Endothelial cell of umbilical vein (primary cell): ENCODE data around the gene ANKDD1B. TPM values are rescaled to one million over a fixed set of nuclear protein-coding genes. Genes with fewer than 3 reads are reported as not detected.

Experiments
- BruUV-seq: library from RNA; stranded (reverse); fragments of 400-500 nt; replicated peaks from 2 replicates; lab custom pipeline; 2021; lab: Mats Ljungman, UMichigan
- CTCF ChIA-PET: fragments of 300-600, 350-600 bp; sonication (Branson Sonifier 250); formaldehyde crosslinking; loops from one replicate; lab custom pipeline; 2021; ENCODE audit warnings: antibody characterized with exemption, inconsistent platforms; lab: Charles Lee
- POLR2A ChIA-PET: fragments of 300-600, 350-600 bp; sonication (Branson Sonifier 250); formaldehyde crosslinking; loops from one replicate; lab custom pipeline; 2021; ENCODE audit warnings: antibody characterized with exemption, inconsistent platforms; lab: Charles Lee
- DNase-seq: peaks from one replicate; pipeline ENCODE4 v3.0.0-alpha.2; 2011; ENCODE audit warnings: low read depth, low spot score
- FAIRE-seq: peaks from 2 replicates; lab custom pipeline; 2011; peaks lifted over from hg19 to GRCh38; lab: Jason Lieb, UNC
- H2AFZ ChIP-seq: 2 replicates; pipeline ENCODE4 v1.6.0; 2012; ENCODE audit warnings: low read depth, low read length, control low read depth, inconsistent platforms
- H3K27ac ChIP-seq: 2 replicates; pipeline ENCODE4 v1.5.1; 2011; ENCODE audit warnings: low read depth, mild to moderate bottlenecking, control low read depth, low read length, moderate library complexity; ENCODE audit not compliant: insufficient read depth
- H3K27me3 ChIP-seq, 2 experiments: 2 replicates each; pipeline versions ENCODE4 v1.6.0 to v1.6.1; 2011; ENCODE audit warnings: low read length in 2 of 2, mixed read lengths in 1 of 2; ENCODE audit not compliant: control insufficient read depth in 2 of 2, insufficient read depth in 2 of 2
- H3K36me3 ChIP-seq, 2 experiments: 2 replicates in 1 of 2; 3 replicates in 1 of 2; pipeline ENCODE4 v1.5.1; 2011; ENCODE audit warnings: low read length in 2 of 2, mild to moderate bottlenecking in 1 of 2, moderate library complexity in 1 of 2; ENCODE audit not compliant: control insufficient read depth in 2 of 2, insufficient read depth in 2 of 2; ENCODE audit errors: extremely low read depth in 1 of 2
- H3K4me1 ChIP-seq: 3 replicates; pipeline ENCODE4 v1.5.1; 2011; ENCODE audit warnings: mild to moderate bottlenecking, low read length; ENCODE audit not compliant: control insufficient read depth, insufficient read depth; ENCODE audit errors: extremely low read depth
- H3K4me2 ChIP-seq: 2 replicates; pipeline ENCODE4 v1.6.1; 2011; ENCODE audit warnings: low read length, control low read depth, mixed read lengths; ENCODE audit not compliant: insufficient read depth
- H3K4me3 ChIP-seq, 3 experiments: fragments of 200-600 bp in 1 of 3; sonication (generic), shearing (Covaris generic) in 1 of 3; replicated peaks in 1 of 3; 2 replicates each; pipeline ENCODE4 v1.5.1; 2011 to 2016; ENCODE audit warnings: control low read depth in 3 of 3, low read length in 3 of 3, mild to moderate bottlenecking in 2 of 3, inconsistent platforms in 1 of 3, low read depth in 1 of 3, moderate library complexity in 1 of 3; ENCODE audit not compliant: insufficient read depth in 1 of 3
- H3K79me2 ChIP-seq: 2 replicates; pipeline ENCODE4 v1.6.0; 2012; ENCODE audit warnings: low read length, inconsistent platforms; ENCODE audit not compliant: control insufficient read depth, insufficient read depth
- H3K9ac ChIP-seq: replicated peaks from 2 replicates; pipeline ENCODE3; 2011; ENCODE audit warnings: low read length, control low read depth; ENCODE audit not compliant: insufficient read depth; ENCODE audit errors: extremely low read depth
- H3K9me1 ChIP-seq: replicated peaks from 3 replicates; pipeline ENCODE4 v1.6.0; 2011; ENCODE audit warnings: mild to moderate bottlenecking, low read length; ENCODE audit not compliant: control insufficient read depth, insufficient read depth; ENCODE audit errors: extremely low read depth
- H3K9me3 ChIP-seq: replicated peaks from 2 replicates; pipeline ENCODE4 v1.5.1; 2012; ENCODE audit warnings: low read length, inconsistent platforms; ENCODE audit not compliant: control insufficient read depth, insufficient read depth
- H4K20me1 ChIP-seq: replicated peaks from 2 replicates; pipeline ENCODE3; 2011; ENCODE audit warnings: mild to moderate bottlenecking, low read length; ENCODE audit not compliant: control insufficient read depth, insufficient read depth; ENCODE audit errors: extremely low read depth
- CTCF ChIP-seq, 2 donors: IDR thresholded peaks; 1 replicate in 1 of 2; 2 replicates in 1 of 2; pipeline ENCODE4 v1.5.1; 2011; ENCODE audit warnings: low read length in 2 of 2, mild to moderate bottlenecking in 2 of 2, moderate library complexity in 2 of 2, control low read depth in 1 of 2, inconsistent platforms in 1 of 2, low read depth in 1 of 2; ENCODE audit not compliant: insufficient read depth in 1 of 2; ENCODE audit errors: extremely low read depth in 1 of 2
- EZH2 ChIP-seq: IDR thresholded peaks from 2 replicates; pipeline ENCODE4 v1.6.1; 2012; ENCODE audit warnings: borderline replicate concordance, low read depth, mild to moderate bottlenecking, moderate library complexity, low read length, inconsistent platforms; ENCODE audit not compliant: severe bottlenecking
- FOS ChIP-seq: IDR thresholded peaks from 2 replicates; pipeline ENCODE4 v1.6.1; 2011; ENCODE audit warnings: mild to moderate bottlenecking, low read length, moderate library complexity, borderline replicate concordance; ENCODE audit not compliant: insufficient read depth
- GATA2 ChIP-seq: IDR thresholded peaks from 2 replicates; pipeline ENCODE4 v1.7.0; 2011; ENCODE audit warnings: low read depth, mild to moderate bottlenecking, moderate library complexity, mixed read lengths, low read length; ENCODE audit not compliant: insufficient read length, insufficient read depth
- JUN ChIP-seq: IDR thresholded peaks from 2 replicates; pipeline ENCODE4 v1.6.1; 2011; ENCODE audit warnings: borderline replicate concordance, low read depth; ENCODE audit not compliant: insufficient read length, insufficient read depth
- MAX ChIP-seq: IDR thresholded peaks from 2 replicates; pipeline ENCODE4 v1.6.1; 2011; ENCODE audit not compliant: insufficient read depth, insufficient read length
- MYC ChIP-seq: IDR thresholded peaks from one replicate; pipeline ENCODE4 v1.6.1; 2011; ENCODE audit warnings: mild to moderate bottlenecking, low read depth, low read length
- POLR2A ChIP-seq: IDR thresholded peaks from 2 replicates; pipeline ENCODE4 v1.6.1; 2012; ENCODE audit warnings: low read depth, mild to moderate bottlenecking, control low read depth, low read length
- POLR2AphosphoS5 ChIP-seq: IDR thresholded peaks from 2 replicates; pipeline ENCODE4 v1.6.1; 2012; ENCODE audit warnings: low read depth, mild to moderate bottlenecking, control low read depth, low read length, moderate library complexity; ENCODE audit not compliant: insufficient read depth
- dilution Hi-C: fragments of 300-500 bp; cut with MboI; formaldehyde crosslinking; loops from one replicate; pipeline ENCODE4 v1.15.0; 2019; ENCODE audit warnings: low sequenced_read_pairs; ENCODE audit not compliant: extremely low pct_ligation_motif_present
- intact Hi-C: fragments of 100-400 bp; cut with micrococcal nuclease; formaldehyde crosslinking; loops from one replicate; pipeline ENCODE4 v1.10.0; 2022
- polyA plus RNA-seq, 4 experiments: library from polyadenylated mRNA; depleted of rRNA in 3 of 4; stranded (reverse) in 3 of 4; unstranded in 1 of 4; fragments of >200 nt; gene quantifications; 2 replicates each; pipeline versions ENCODE4 v1.2.1 to v1.2.3, GENCODE V29; 2011 to 2012; ENCODE audit warnings: missing spikeins in 1 of 4
- total RNA-seq: library from RNA; stranded (reverse); gene quantifications from 2 replicates; pipeline ENCODE4 v1.2.3, GENCODE V29; 2021

The ANKDD1B gene
- total and polyA plus RNA-seq, 2 donors (not counting 3 experiments of a cell fraction or from before 2014, with no cell fraction given), result 0.15 to 0.71 TPM

GRCh38 chr5:75670577-75670976 is 59.3 kb downstream of the ANKDD1B start:
- dilution Hi-C loops (no loop called here), intact Hi-C loops (no loop called here)
- H3K4me2 ChIP-seq, result no peak overlapping the region
- TF ChIP-seq POLR2AphosphoS5, result no peak
- TF ChIP-seq JUN, result no peak
- no peak for TF ChIP-seq MAX
- TF ChIP-seq EZH2, result no peak
- no peak for TF ChIP-seq POLR2A
- no peak overlapping the region for H3K4me3 ChIP-seq
- no peak overlapping the region for H2AFZ ChIP-seq
- H3K9me3 ChIP-seq, result no peaks in the 10 kb centered on the region
- ChIA-PET POLR2A (no interaction called here), CTCF (no interaction called here)
- no peaks in the 10 kb centered on the region for H4K20me1 ChIP-seq
- DNase-seq (no peak), FAIRE-seq (no peak)
- no peak overlapping the region for H3K27ac ChIP-seq
- peaks cover 23% of the 10 kb centered on the region for H3K4me1 ChIP-seq
- no peaks in the 10 kb centered on the region for H3K36me3 ChIP-seq
- no peaks in the 10 kb centered on the region for H3K79me2 ChIP-seq
- no TSS peak for BruUV-seq
- H3K27me3 ChIP-seq, result no peaks in the 10 kb centered on the region
- no peak overlapping the region for H3K9ac ChIP-seq
- no peaks in the 10 kb centered on the region for H3K9me1 ChIP-seq

GRCh38 chr5:75671506-75671905 is 60.3 kb downstream of the ANKDD1B start:
- Histone ChIP-seq H3K27ac (no peak overlapping the region), H3K9me1 (no peaks in the 10 kb centered on the region), H3K9me3 (no peaks in the 10 kb centered on the region), H3K27me3 (no peaks in the 10 kb centered on the region), H3K4me2 (no peak overlapping the region), H3K36me3 (no peaks in the 10 kb centered on the region), H3K4me3 (no peak overlapping the region), H3K9ac (no peak overlapping the region), H4K20me1 (no peaks in the 10 kb centered on the region), H3K4me1 (peaks cover 23% of the 10 kb centered on the region), H2AFZ (no peak overlapping the region), H3K79me2 (no peaks in the 10 kb centered on the region)
- no peak for DNase-seq
- dilution Hi-C loops, result no loop called here
- ChIA-PET POLR2A (no interaction called here), CTCF (interaction anchor here (1.5 kb wide), 1 partner anchor 10 kb away, joined by 5 read pairs; no protein-coding TSS in a partner anchor)
- FAIRE-seq, result no peak
- TF ChIP-seq EZH2, result no peak
- TF ChIP-seq FOS, result no peak
- TF ChIP-seq MYC, result no peak
- no peak for TF ChIP-seq POLR2AphosphoS5
- no peak for TF ChIP-seq JUN
- TF ChIP-seq MAX, result no peak
- no peak for TF ChIP-seq CTCF (IDR thresholded peaks at IDR 0.05; ENCODE audit: extremely low read depth in 1 of 2, insufficient read depth in 1 of 2, low read depth in 1 of 2, low read length in 2 of 2)
- no peak for TF ChIP-seq GATA2
- no peak for TF ChIP-seq POLR2A
- no TSS peak for BruUV-seq
- intact Hi-C loops, result no loop called here
